Amniotic epithelial cell (primary cell): Measurements from ENCODE around the gene HPCAL4.

Experiments
- DNase-seq: peaks from one replicate; pipeline ENCODE4 v3.0.0-alpha.2; 2010; ENCODE audit warnings: low read depth

HPCAL4 gene

GRCh38 chr1:39691383-39692151 lies at the start of gene HPCAL4:
HPCAL4 (minus strand) TSS chr1:39691433; CDS start chr1:39684603, 6,830 bp downstream.
- DNase-seq, result peak; percentile 65

- DNase-seq, result peak; percentile 82
Observed at GRCh38 chr1:39738622-39739366, 47.6 kb upstream of the HPCAL4 start, which contains the start of gene PPIE. PPIE (plus strand) TSS chr1:39738882; CDS start chr1:39738901, 19 bp downstream.

DNA sequence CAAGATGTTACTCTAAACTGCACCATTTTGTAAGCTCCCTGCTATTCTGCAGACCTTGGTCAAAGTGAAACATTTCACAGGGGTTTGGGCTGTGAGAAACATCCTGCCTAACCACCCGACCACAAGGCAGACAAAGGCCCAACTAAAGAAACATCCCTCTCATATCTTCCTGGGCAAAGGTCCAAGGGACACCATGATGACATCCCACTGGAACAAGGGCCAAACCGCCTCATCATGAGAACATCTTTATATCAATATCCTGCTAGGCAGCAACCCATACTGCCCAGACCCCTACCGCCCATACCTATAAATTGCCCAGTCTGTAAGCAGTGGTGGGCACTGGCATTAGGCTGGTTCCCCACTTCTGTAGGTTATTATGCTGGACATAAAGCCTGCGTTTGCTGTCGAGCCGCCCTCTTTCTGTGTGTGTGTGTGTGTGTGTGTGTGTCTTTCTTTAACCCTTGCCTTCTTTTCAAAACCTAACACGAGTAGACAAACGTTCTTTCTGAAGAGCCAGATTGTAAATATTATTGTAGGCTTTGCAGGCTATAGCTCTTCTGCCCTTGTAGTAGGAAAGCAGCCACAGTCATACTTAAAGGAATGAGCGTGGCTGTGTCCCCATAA lies 46.4 kb upstream of the HPCAL4 start:
- peak; percentile 53 for DNase-seq

DNA sequence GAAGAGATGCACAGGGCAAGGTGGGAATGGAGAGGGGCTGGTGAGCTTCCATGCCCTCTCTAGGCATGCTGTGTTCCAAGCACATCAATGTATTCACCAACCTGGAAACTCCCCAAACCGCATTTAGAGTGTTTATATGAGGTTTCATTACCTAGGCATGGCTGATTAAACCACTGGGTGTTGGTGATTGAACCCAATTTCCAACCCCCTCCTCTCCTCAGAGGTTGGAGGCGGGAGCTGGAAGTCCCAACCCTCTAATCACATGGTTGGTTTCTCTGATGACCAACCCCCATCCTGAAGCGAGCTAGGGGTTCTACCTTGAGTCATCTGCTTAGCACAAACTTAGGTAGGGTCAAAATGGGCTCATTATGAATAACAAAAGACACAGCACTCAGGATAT lies 44.5 kb upstream of the HPCAL4 start:
- DNase-seq, result no peak

DNA sequence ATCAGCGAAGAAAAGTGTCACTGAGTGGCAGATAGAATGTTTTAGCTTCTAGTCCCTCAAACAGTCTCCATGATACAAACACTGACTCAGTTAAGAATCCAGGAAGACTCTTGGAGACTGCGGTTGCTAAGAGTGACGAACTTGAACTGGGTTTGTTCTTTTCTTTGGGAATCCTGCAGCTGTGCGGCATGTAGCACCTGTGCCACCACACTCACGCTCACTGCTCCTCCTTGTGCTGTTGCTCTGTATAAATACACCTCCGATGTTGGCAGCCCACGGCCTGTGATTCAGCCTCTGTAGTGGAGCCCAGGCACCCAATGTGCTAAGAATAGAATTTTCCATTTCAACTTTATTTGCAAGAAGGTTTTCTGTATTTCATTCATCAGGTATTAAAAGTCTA lies 41.9 kb upstream of the HPCAL4 start:
- no peak for DNase-seq

GRCh38 chr1:39732730-39733129 lies 41.5 kb upstream of the HPCAL4 start:
- DNase-seq, result peak; percentile 49

DNA sequence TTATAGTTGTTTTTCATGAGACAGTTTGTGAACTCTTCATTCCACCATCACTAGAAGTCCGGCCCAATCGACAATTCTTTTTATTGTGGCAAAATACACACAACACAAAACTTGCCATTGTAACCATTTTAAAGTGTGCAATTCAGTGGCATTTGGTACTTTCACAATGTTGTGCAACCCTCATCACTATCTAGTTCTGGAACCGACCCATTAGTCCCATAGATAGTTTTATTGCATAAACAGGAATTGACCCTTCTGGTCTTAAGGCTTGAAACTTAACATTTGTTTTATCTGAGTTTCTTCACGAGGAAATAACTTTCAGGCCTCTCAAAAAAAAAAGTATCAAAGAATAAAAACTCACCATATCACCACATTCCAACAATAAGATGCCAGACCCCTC lies 38.6 kb upstream of the HPCAL4 start:
- no peak for DNase-seq

DNA sequence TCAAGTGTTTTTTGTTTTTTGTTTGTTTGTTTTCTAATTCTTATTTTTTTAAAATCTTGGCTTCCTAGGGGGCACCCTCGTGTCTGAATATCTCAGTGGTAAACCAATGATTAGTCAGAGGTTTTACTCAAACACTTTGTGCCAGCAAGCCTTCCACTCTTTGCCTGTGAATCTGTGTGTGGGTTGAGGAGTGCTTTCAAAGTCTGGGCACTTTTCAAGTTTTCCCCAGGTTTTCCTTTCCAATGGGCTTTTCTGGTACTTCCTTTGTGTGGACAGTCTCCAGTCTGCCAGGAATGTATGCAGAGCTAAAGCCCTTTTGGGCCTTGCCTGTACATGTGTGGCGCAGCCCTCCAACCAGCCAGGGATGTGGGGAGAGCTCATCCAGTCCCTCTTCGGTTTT lies 37.8 kb upstream of the HPCAL4 start:
- DNase-seq, result peak; percentile 52

- no peak for DNase-seq
Observed at GRCh38 chr1:39727932-39728317, 36.7 kb upstream of the HPCAL4 start.

GRCh38 chr1:39727221-39727931 lies 36.1 kb upstream of the HPCAL4 start:
- DNase-seq, result no peak

DNA sequence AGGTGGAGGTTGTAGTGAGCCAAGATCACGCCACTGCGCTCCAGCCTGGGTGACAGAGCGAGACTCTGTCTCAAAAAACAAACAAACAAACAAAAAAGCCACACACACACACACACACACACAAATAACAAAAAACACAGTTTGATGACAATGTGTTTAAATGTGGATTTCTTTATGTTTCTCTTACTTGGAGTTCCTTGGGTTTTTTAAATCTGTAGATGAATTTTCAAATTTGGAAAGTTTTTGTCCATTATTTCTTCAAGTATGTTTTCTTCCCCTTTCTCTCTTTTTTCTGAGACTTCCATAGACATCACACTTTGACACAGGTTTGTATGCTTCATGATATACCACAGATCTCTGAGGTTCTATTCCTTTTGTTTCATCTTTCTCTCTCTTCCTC lies 35.4 kb upstream of the HPCAL4 start:
- no peak for DNase-seq

GRCh38 chr1:39722495-39722894 lies 31.3 kb upstream of the HPCAL4 start:
- DNase-seq, result no peak

DNA sequence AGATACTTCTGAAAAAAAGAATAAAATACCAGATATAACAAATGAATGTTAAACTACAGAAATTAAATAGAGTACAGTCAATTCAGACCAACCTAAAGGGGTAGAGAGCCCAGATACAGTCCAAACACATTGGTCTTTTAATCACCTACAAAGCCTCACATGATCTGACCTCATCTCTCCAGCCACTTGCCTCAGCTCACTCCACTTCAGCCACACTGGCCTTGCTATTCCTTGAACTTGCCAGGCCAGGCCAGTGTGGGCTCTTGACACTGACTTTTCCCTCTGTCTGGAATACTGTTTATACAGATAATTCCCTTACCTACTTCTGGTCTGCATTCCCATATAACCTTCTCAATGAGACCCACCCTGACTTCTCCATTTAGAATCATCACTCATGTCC lies 30.4 kb upstream of the HPCAL4 start:
- DNase-seq, result no peak

DNA sequence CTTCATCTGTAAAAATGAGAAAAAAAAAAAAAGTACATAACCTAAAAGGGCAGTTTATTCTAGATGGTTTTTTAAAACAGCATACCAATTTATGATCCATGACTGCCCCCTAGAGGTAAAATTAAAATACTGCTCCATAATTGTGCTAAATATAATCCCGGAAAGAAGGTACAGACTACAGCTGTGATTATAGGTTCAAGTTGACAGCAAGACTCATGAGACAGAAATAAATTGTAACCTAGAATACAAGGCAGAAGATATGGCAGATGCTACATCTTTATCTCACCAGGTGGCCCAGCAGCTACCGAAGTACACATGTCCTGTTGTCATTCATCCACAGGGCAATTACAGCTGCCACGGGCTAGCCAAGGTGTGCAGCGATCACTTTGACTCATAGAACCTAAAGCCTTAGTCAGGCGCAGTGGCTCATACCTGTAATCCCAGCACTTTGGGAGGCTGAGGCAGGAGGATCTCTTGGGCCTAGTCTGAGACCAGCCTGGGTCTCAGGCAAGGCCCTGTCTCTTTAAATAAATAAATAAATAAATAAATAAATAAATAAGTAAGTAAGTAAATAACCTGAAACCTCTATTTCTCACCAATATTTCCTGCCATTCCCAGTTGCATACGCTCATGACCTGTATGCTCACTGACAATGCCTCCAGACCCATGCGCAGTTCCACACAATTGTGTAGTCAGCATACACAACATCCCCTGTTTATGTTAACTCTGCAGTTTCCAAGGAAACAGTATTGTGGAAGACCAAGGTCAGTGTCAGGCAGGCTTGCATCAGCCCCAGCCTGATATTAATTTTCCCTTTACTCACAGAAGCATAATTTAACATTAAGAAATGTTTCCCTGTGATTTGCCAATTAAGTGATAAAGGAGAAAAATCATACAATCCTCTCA lies 29.1 kb upstream of the HPCAL4 start:
- peak; percentile 62 for DNase-seq

- DNase-seq, result no peak
Observed at GRCh38 chr1:39717809-39718208, 26.6 kb upstream of the HPCAL4 start.

GRCh38 chr1:39713557-39713956 lies 22.3 kb upstream of the HPCAL4 start:
- DNase-seq, result no peak

DNA sequence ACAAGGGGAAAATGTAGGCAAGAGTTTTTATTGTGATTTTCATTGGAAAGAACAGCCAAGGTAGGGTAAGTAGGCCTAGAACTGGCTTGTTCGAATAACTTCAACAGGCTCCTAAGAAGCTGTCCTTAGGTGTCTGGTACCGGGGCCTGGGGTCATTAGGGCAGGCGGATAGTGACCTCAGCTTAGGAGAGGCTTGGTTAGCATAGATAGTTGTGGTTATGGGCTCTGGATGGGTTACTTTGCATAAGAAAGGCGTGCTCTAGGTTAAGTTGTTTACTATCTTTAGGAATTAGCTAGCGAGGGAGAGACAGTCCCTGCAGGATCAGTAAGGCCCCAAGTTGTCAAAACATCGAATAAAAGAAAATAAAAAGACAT lies 20.7 kb upstream of the HPCAL4 start:
- DNase-seq, result no peak

DNA sequence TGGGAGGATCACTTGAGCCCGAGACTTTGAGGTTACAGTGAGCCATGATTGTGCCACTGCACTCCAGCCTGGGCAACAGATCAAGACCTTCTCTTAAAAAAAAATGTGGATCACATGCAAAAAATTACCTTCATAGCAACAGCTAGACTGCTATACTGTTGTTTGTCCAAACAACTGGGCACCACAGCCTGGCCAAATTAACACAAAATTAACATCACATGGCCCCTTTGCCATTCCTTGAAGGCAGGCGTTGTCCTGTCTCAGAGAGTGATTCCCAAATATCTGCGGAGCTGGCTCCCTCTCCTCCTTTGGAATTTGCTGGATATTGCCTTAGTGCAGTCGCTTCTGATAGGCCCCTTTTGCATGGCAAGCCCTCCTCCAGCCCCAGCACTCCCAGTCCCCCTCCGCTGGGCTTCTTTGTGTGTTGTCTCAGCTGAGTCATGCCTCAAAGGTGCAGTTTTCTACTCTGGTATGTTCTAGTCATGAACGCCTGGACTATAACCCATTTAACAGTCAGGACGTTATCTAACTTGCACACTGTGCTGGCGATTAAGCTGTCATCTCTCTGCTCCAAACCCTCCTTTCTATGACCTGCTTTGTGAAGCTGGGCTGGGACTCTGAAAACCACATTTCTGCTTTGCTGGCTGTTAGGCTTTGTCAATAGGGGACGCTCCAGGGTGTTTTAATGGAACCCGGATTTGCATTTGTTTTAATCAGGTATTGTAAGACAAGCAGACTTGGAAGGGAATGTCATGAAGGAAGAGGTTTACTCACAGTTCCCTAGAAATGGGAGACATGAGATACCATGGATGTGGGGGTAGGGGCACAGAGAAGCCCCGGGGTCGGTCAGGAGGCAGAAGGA lies 20.1 kb upstream of the HPCAL4 start:
- peak; percentile 84 for DNase-seq

GRCh38 chr1:39707506-39707905 lies 16.3 kb upstream of the HPCAL4 start:
- DNase-seq, result no peak

GRCh38 chr1:39704757-39705156 lies 13.5 kb upstream of the HPCAL4 start:
- DNase-seq, result no peak
